Measurements from ENCODE around the gene NACC2. TPM values are rescaled to one million over a fixed set of nuclear protein-coding genes. Genes with fewer than 3 reads are reported as not detected.

NACC2 gene
- total and polyA plus RNA-seq, 10 of the 15 experiments (the other 5 are each of a cell fraction or from before 2014, with no cell fraction given) = 0.66 to 14.7 (median 3.5) TPM

DNA sequence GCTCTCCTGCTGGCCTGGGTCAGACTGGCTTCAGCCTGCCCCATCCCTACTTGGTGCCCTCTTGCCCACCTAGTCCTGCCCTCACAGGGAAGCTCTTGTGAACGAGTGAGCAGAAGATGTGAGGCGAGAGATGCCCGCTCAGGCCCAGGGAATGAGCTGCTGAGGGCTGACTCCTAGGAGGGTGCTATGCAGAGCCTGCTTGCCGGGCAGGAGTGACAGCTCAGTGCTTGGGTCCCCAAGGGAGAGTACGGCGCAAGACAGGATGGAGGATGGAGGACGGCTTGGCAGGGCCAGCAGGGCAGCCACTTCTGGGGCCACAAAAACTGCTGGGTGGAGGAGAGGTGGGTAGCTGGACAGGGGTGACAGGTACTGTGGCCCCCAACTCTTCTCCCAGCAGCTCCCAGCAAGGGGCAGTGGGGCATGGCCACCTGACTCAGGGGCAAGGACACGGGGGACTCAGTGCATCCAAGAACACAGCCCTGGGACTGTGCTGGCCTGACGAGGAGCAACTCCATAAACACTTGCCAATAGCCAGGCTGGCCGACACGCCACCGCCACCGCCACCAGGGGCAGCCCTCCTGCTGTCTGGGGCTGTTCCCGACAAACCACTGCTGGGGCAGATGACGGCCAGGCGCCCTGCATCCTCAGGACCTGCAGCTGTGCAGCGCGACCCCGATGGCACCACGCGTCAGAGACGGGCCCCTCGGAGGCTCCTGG lies 78.4 kb downstream of the NACC2 start (continued):
- TF ChIP-seq, protein P1, sequence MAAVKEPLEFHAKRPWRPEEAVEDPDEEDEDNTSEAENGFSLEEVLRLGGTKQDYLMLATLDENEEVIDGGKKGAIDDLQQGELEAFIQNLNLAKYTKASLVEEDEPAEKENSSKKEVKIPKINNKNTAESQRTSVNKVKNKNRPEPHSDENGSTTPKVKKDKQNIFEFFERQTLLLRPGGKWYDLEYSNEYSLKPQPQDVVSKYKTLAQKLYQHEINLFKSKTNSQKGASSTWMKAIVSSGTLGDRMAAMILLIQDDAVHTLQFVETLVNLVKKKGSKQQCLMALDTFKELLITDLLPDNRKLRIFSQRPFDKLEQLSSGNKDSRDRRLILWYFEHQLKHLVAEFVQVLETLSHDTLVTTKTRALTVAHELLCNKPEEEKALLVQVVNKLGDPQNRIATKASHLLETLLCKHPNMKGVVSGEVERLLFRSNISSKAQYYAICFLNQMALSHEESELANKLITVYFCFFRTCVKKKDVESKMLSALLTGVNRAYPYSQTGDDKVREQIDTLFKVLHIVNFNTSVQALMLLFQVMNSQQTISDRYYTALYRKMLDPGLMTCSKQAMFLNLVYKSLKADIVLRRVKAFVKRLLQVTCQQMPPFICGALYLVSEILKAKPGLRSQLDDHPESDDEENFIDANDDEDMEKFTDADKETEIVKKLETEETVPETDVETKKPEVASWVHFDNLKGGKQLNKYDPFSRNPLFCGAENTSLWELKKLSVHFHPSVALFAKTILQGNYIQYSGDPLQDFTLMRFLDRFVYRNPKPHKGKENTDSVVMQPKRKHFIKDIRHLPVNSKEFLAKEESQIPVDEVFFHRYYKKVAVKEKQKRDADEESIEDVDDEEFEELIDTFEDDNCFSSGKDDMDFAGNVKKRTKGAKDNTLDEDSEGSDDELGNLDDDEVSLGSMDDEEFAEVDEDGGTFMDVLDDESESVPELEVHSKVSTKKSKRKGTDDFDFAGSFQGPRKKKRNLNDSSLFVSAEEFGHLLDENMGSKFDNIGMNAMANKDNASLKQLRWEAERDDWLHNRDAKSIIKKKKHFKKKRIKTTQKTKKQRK (IDR thresholded peaks at IDR 0.05; ENCODE audit: low read depth, low read length) = no peak
- TF ChIP-seq CEBPB (IDR thresholded peaks at IDR 0.05; ENCODE audit: borderline replicate concordance in 1 of 2, low read depth in 2 of 2, low read length in 2 of 2) (no peak), ASH2L (IDR thresholded peaks at IDR 0.05; ENCODE audit: borderline replicate concordance, low read depth) (no peak), EGR1 (IDR thresholded peaks at IDR 0.05; ENCODE audit: borderline replicate concordance in 1 of 2, low read depth in 2 of 2, low read length in 2 of 2) (no peak), RAD21 (IDR thresholded peaks at IDR 0.05; ENCODE audit: insufficient read depth, low read depth, low read length) (no peak), BRCA1 (IDR thresholded peaks at IDR 0.05; ENCODE audit: low read depth, low read length) (no peak)
- TF ChIP-seq, protein P2, sequence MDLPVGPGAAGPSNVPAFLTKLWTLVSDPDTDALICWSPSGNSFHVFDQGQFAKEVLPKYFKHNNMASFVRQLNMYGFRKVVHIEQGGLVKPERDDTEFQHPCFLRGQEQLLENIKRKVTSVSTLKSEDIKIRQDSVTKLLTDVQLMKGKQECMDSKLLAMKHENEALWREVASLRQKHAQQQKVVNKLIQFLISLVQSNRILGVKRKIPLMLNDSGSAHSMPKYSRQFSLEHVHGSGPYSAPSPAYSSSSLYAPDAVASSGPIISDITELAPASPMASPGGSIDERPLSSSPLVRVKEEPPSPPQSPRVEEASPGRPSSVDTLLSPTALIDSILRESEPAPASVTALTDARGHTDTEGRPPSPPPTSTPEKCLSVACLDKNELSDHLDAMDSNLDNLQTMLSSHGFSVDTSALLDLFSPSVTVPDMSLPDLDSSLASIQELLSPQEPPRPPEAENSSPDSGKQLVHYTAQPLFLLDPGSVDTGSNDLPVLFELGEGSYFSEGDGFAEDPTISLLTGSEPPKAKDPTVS (IDR thresholded peaks at IDR 0.05; ENCODE audit: low read depth, low read length) = no peak

All from GM12878 (cell line).